Neural progenitor cell (in vitro differentiated cells): Measurements from ENCODE around the gene COG6.

Source experiments
- CTCF ChIP-seq: fragments of 200-600 bp; sonication (generic); IDR thresholded peaks from 2 replicates; pipeline ENCODE4 v1.5.1; 2017; ENCODE audit warnings: antibody characterized with exemption, mild to moderate bottlenecking
- EZH2 ChIP-seq: fragments of 200-600 bp; sonication (generic); IDR thresholded peaks from 2 replicates; pipeline ENCODE4 v1.6.1; 2017; ENCODE audit warnings: antibody characterized with exemption, mild to moderate bottlenecking, moderate library complexity
- EZH2phosphoT487 ChIP-seq: fragments of 200-600 bp; sonication (generic); IDR thresholded peaks from 2 replicates; pipeline ENCODE4 v1.6.1; 2017; ENCODE audit warnings: antibody characterized with exemption

DNA sequence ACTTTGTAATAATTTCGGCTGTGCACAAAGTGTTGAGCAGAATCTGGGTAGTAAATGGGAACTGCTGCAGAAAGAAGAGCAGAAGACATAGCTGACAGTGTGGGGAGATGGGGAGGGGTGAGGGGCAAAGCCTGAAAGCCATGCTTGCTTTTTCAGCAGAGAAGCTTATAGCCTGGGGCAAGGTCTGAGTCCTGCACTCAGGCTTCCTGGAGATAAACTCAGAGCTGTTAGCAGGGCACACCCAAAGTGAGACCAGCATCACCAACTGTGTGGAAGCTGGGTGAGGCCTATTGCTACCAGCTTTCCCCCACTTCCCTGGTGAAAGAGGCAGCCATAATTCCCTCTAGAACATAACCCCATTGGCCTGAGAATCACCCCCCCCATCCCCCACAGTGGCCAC is 36.9 kb upstream of the COG6 start:
- TF ChIP-seq CTCF (no peak), EZH2 (no peak), EZH2phosphoT487 (no peak)
